Stimulated activated naive B cell treated with anti-CD40 and anti-IgM and Interleukin-4, amounts not matched to agents 10 μg/mL and 1 μg/mL and 100 μg/mL, for 72 hours (primary cell): ENCODE data around the gene AFTPH.

Experiments
- ATAC-seq, 2 donors: fragments of 150-1000 bp; cut with Tn5 transposase; replicated peaks; 2 replicates each; pipeline ENCODE4 v1.10.0; 2021; ENCODE audit warnings: moderate library complexity in 1 of 2
- DNase-seq: peaks from one replicate; pipeline ENCODE4 v3.0.0; 2021
- H3K27ac Mint-ChIP-seq: one replicate; pipeline ENCODE4 v1.8.0; 2022; ENCODE audit warnings: mild to moderate bottlenecking, mixed read lengths
- H3K27me3 Mint-ChIP-seq, 2 donors: one replicate each; pipeline ENCODE4 v1.8.0; 2022; ENCODE audit warnings: mixed read lengths in 2 of 2
- H3K36me3 Mint-ChIP-seq, 2 donors: one replicate each; pipeline ENCODE4 v1.8.0; 2022; ENCODE audit warnings: mixed read lengths in 2 of 2, mild to moderate bottlenecking in 1 of 2
- H3K4me1 Mint-ChIP-seq, 2 donors: one replicate each; pipeline ENCODE4 v1.8.0; 2022; ENCODE audit warnings: mixed read lengths in 2 of 2, mild to moderate bottlenecking in 1 of 2
- H3K4me3 Mint-ChIP-seq, 2 donors: one replicate each; pipeline ENCODE4 v1.8.0; 2022; ENCODE audit warnings: mild to moderate bottlenecking in 2 of 2, mixed read lengths in 2 of 2, moderate library complexity in 1 of 2
- H3K9me3 Mint-ChIP-seq, 2 donors: one replicate each; pipeline ENCODE4 v1.8.0; 2022; ENCODE audit warnings: mixed read lengths in 2 of 2, mild to moderate bottlenecking in 1 of 2

AFTPH gene

DNA sequence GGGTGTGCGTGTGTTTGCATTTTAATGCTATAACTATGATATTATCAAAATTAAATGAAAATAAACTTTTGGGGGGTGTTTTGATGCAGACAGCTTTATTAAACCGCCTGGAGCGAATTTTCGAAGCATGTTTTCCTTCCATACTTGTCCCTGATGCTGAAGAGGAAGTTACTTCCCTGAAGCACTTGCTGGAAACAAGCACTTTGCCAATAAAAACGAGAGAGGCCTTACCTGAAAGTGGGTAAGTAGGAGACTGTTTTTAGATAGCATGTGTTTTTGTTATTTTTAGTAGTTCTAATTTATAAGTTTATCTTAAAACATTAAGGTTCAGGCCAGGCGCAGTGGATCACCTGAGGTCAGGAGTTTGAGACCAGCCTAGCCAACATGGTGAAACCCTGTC, 43.3 kb downstream of the AFTPH start:
- Mint-ChIP-seq H3K4me1 (peaks cover 8 to 22% of the 10 kb centered on the region in 2 donors), H3K9me3 (no peaks in the 10 kb centered on the region), H3K4me3 (no peak overlapping the region), H3K36me3 (peaks cover 10 to 23% of the 10 kb centered on the region in 2 donors), H3K27ac (no peak overlapping the region), H3K27me3 (no peaks in the 10 kb centered on the region)
- DNase-seq, result no peak
- no peak for ATAC-seq

DNA sequence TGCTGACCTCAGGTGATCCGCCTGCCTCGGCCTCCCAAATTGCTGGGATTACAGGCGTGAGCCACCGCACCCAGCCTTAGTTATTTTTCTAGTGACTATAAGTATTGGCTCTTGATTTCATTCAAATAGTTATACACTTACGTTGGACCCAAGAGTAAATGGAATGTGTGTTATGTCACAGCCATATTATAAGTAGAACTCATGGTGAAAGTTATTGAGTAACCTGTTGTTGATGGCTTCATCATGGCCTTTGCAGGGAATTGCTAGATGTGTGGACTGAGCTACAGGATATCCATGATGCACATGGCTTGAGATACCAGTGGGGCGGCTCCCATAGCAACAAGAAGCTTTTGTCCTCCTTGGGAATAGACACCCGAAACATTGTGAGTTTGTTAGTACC, 44.7 kb downstream of the AFTPH start:
- Mint-ChIP-seq H3K4me1 (peaks cover 6 to 19% of the 10 kb centered on the region in 2 donors), H3K4me3 (no peak overlapping the region), H3K36me3 (peaks cover 13 to 23% of the 10 kb centered on the region in 2 donors), H3K27me3 (no peaks in the 10 kb centered on the region), H3K27ac (no peak overlapping the region), H3K9me3 (no peaks in the 10 kb centered on the region)
- no peak for ATAC-seq
- DNase-seq, result no peak

DNA sequence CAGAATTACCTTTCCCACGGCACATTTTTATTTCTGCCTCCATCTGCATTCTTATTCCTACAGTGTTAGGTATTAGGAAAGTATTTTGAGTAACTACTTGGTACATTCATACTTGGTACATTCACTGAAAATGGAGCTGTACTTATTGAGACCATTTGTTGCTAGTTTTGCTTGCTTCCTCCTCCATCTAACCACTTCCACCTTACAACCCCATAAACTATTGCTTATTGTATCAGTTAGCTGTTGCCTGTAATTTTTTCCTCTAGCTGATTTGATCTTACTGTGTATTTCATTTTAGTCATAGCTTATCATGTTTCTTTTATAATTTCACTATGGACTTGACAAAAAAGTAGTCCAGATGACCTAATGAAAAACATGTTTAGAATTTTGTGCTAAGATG, 50.7 kb downstream of the AFTPH start:
- no peaks in the 10 kb centered on the region for H3K4me1 Mint-ChIP-seq
- no peaks in the 10 kb centered on the region for H3K27me3 Mint-ChIP-seq
- no peaks in the 10 kb centered on the region for H3K9me3 Mint-ChIP-seq
- ATAC-seq (no peak), DNase-seq (no peak)
- H3K36me3 Mint-ChIP-seq, result peaks cover 18 to 36% of the 10 kb centered on the region in 2 donors
- no peak overlapping the region for H3K27ac Mint-ChIP-seq
- H3K4me3 Mint-ChIP-seq, result no peak overlapping the region

DNA sequence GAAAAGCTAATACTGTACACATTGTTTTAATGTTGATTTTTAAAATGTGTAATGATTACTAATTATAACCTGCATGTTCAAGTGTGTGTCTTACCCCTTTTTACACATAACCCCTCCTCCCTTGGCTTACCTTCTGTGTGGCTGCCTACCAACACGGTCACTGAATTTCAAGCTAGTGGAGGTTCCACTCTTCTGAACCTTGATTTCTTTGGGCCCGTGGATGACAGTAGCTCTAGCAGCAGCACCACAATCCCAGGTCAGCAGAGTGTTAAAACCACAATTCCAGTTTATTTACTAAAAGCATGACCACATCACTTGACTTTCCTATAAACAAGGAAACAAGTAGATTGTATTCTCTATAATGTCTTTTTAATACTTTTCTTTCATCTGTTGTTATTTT, 56.9 kb downstream of the AFTPH start:
- H3K36me3 Mint-ChIP-seq, result peaks cover 9 to 20% of the 10 kb centered on the region in 2 donors
- no peaks in the 10 kb centered on the region for H3K27me3 Mint-ChIP-seq

DNA sequence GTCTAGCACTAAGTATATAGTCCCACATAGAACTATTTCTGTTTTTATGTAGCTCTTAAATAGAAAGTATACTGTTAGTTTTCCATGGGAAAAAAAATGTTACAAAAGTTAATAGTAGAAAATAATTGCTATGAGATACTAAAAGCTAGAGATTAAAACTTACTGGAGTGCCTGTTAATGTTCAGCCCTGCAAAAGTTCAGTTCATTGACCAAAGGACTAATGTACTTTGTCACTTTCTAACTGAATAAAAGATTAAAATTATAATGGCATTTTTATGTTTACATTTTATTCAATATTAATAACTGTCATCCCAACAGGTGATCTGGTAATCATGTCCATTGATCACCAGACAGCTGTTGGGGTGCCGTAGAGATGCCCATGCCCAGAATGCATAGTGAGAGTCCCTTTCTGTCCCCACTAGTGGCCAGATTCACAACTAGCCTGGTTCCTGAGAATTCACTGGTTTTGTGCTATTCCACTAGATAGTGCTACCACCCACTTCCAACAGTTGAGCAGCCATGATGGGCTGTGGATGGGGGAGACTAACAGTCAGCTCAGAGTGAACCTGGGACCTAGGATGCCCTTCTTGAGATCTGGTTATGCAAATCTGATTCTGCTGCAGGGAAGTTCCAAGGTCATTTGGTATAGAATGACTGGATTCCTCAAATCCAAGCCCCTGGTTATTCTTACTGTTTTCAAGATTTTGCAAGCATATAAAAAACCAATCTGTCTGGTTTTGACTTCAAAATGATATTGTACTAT, 57.8 kb downstream of the AFTPH start:
- Mint-ChIP-seq H3K27ac (peak overlapping the region; percentile 73), H3K9me3 (no peaks in the 10 kb centered on the region), H3K27me3 (no peaks in the 10 kb centered on the region), H3K36me3 (peaks cover 14 to 20% of the 10 kb centered on the region in 2 donors), H3K4me3 (no peak overlapping the region), H3K4me1 (peaks cover 7% of the 10 kb centered on the region in 2 donors)
- no peak for DNase-seq
- peak; percentile 38 to 78 for ATAC-seq

More for the DNA sequence above, 56.9 kb downstream of the AFTPH start:
- peak overlapping the region; percentile 11 for H3K27ac Mint-ChIP-seq
- H3K4me1 Mint-ChIP-seq, result peaks cover 0 to 2% of the 10 kb centered on the region in 2 donors
- DNase-seq (no peak), ATAC-seq (no peak)
- no peaks in the 10 kb centered on the region for H3K9me3 Mint-ChIP-seq
- no peak overlapping the region for H3K4me3 Mint-ChIP-seq

DNA sequence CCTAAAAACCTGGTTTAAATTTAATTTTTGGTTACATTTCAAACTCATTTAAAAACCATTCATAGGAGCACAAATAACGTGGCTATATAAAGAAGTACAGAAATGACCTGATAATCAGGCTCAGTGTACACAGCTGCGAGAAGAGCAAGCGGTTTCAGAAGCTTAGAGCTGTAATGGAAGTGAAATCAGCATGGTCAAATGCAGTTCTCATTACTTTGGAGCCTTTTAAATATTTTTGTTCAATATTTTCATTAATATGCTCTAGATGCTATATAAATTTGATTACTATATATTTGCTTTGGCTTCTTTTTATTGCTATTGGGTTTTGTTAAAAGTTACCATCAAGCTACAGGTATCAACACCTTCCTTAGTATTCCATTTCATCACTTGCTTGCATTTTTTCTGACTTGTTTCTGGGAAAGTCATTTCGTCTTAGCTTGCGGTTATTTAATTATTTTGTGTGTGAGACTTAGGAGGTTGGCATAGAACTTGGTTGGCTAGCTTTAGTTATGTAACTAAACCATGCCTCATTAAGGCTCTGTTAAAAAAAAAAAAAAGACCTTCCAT, 58.7 kb downstream of the AFTPH start:
- H3K4me3 Mint-ChIP-seq, result no peak overlapping the region
- ATAC-seq, result peak; percentile 54 to 84

DNA sequence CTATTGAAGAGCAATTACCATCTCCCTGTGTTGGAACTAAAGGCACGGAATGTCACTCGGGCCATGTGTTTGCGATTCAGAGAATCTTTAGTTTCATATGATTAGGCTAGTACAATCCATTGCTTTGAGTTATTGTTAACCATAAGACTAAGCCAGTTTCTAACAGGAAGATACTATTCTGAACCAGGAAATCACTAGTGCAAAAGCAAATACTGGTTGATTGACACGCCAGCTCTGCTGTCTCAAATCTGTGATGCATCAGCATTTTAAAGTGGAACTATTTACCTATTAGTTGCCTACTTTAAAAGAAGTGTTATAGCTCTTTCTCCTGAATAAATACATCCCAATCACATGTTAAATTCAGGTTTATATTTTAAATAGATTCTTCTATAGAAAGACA, 61.9 kb downstream of the AFTPH start:
- H3K27ac Mint-ChIP-seq, result no peak overlapping the region
- H3K9me3 Mint-ChIP-seq, result no peaks in the 10 kb centered on the region
- H3K27me3 Mint-ChIP-seq, result no peaks in the 10 kb centered on the region

More for the DNA sequence above, 58.7 kb downstream of the AFTPH start:
- Mint-ChIP-seq H3K9me3 (no peaks in the 10 kb centered on the region), H3K27me3 (no peaks in the 10 kb centered on the region), H3K27ac (peak overlapping the region; percentile 73), H3K4me1 (peaks cover 8 to 9% of the 10 kb centered on the region in 2 donors), H3K36me3 (peaks cover 10 to 15% of the 10 kb centered on the region in 2 donors)
- DNase-seq, result no peak

DNA sequence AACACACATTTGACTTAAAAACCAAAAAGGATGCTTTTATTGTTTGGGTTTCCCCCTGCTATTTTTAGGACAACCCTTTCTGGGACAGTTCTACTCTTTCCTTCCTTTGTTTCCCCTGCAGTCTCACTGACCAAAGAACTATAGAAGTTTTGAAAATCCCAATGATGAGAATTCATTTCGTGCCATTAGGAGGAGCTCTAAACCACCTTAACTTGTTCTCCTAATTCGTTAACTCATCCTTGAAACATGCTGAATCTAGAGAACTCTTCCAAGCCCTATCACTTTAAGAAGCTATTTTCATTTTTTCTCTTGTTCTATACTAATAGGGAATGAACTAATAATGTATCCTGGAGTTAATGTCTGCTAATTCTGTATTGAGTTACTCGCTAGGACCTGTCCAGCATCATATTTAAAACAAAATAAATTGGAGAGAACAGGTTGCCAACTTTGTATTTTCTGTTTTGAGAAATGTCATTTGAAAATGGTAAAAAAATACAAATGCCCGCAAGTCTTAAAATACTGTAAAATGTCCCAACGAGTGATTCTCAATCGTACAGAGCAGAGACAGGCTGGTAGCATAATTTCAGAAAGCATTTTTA, 62.9 kb downstream of the AFTPH start:
- no peak overlapping the region for H3K4me3 Mint-ChIP-seq
- ATAC-seq, result peak; percentile 36 to 43
- peaks cover 21 to 29% of the 10 kb centered on the region in 2 donors for H3K36me3 Mint-ChIP-seq
- no peaks in the 10 kb centered on the region for H3K27me3 Mint-ChIP-seq
- DNase-seq, result no peak
- H3K9me3 Mint-ChIP-seq, result no peaks in the 10 kb centered on the region
- peak overlapping the region; percentile 32 for H3K27ac Mint-ChIP-seq
- peaks cover 22 to 23% of the 10 kb centered on the region in 2 donors for H3K4me1 Mint-ChIP-seq

More for the DNA sequence above, 61.9 kb downstream of the AFTPH start:
- H3K36me3 Mint-ChIP-seq, result peaks cover 18 to 24% of the 10 kb centered on the region in 2 donors
- H3K4me1 Mint-ChIP-seq, result peaks cover 14 to 15% of the 10 kb centered on the region in 2 donors
- ATAC-seq, result no peak
- no peak overlapping the region for H3K4me3 Mint-ChIP-seq
- no peak for DNase-seq

DNA sequence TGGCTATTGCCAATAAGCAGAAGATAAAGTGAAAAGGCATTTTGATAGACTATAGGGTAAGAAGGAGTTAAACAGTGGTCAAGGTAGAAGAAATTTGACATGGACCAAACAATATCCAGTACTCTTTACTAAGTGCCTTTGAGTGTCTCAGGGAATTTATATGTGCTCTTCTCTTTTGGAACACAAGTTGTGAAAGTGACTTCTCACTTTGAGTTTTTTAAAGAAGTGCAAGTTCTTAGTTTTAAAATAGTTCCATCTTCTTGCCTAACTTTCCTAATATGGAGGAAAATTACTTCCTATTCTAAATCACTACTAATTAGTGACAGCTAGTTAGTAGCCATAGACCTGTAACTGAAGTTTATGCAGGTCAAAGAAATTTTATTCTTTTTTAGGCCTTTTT, 63.4 kb downstream of the AFTPH start:
- ATAC-seq, result no peak
- Mint-ChIP-seq H3K27ac (no peak overlapping the region), H3K36me3 (peaks cover 23 to 33% of the 10 kb centered on the region in 2 donors), H3K27me3 (no peaks in the 10 kb centered on the region), H3K9me3 (no peaks in the 10 kb centered on the region), H3K4me1 (peaks cover 21 to 22% of the 10 kb centered on the region in 2 donors), H3K4me3 (no peak overlapping the region)
- DNase-seq, result no peak

DNA sequence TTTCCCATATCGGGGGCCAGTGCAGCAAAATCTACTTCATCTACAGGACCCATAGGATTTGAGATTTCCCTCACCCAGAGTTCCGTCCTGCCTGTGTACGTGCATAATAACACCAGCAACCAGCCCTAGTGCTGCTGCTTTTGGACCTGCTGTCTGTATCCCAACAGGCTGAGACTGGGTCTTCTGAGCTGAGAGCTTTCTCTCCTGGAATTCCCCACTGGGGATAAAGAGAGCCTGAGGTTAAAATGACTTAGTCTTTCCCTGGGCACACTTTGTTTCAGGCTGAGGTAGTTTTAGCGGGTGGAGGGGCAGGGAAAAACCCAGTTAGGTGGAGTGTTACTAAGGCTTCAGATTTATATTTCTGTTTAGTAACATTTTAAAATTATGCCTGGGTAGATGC, 67.1 kb downstream of the AFTPH start:
- DNase-seq, result no peak
- H3K36me3 Mint-ChIP-seq, result peaks cover 28 to 49% of the 10 kb centered on the region in 2 donors
- peak overlapping the region; percentile 75 for H3K27ac Mint-ChIP-seq
- H3K4me1 Mint-ChIP-seq, result peaks cover 26 to 30% of the 10 kb centered on the region in 2 donors
- peak; percentile 42 to 72 for ATAC-seq
- H3K4me3 Mint-ChIP-seq, result no peak overlapping the region
- no peaks in the 10 kb centered on the region for H3K9me3 Mint-ChIP-seq
- no peaks in the 10 kb centered on the region for H3K27me3 Mint-ChIP-seq

DNA sequence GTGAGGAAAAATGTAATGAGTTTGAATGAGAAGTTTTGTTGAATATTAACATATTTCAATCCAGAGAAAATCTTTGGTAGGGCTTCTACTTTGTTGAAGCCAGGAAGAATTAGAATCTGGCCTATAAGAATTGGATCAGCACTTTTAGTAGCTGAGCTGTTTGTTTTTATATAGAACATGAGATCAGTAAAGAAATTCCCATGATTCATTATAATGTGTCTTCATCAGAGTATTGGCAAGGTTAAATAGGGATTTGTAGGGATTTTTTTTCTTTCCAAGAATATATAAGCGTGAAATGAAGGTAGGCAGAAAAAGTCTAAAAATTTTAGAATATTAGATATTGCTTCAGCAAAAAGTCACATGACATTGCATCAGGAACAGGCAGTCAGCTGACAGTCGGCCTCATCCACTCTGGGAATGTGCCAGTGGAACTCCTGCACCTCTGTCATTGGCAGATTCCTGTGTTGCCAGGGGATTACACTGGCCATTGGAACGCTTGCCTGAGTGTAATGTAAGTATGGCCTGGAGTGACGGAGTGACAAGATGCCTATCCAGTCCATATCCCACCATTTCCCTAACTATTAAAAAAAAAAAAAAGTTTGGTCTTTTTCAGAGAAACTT, 69.0 kb downstream of the AFTPH start:
- H3K36me3 Mint-ChIP-seq, result peaks cover 18 to 38% of the 10 kb centered on the region in 2 donors
- H3K27ac Mint-ChIP-seq, result no peak overlapping the region
- H3K4me3 Mint-ChIP-seq, result no peak overlapping the region
- H3K4me1 Mint-ChIP-seq, result peaks cover 18 to 21% of the 10 kb centered on the region in 2 donors
- ATAC-seq, result no peak
- no peaks in the 10 kb centered on the region for H3K9me3 Mint-ChIP-seq
- H3K27me3 Mint-ChIP-seq, result no peaks in the 10 kb centered on the region
- no peak for DNase-seq

DNA sequence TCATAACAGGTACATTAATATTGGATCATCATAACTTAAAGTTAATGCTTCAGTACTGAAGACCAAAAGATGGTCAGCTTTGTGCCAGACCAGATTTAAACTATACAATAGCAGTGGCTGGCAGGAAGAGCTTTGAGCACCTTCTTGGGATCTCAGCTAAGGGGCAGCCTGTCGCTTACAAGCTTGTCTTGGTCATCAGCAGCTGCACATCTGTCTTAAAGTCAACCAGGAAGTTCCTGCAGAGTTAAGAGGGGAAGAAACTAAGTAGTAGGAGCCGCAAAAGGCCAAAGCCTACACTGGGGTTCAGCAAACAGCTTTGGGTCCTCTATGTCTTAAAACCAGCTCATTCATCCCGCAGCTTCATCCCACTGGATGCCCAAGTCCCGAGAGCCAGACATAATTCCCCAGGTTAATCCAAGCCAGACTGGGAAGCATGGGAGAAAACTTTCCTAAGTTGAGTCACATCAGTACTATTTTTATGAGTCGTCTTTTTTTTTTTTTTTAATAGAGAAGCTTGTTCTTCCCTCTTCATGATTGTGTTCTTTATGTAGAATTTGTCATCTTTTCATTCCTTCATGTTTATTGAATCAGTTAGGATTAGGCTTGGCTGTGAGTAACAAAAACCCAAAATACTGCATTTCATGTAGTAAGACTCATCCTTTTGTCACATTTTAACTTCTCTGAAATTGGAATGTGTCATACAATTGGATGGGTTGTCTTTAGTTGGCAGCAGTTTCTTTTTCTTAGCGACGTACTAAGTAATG, 70.3 kb downstream of the AFTPH start:
- Mint-ChIP-seq H3K4me1 (peaks cover 17 to 21% of the 10 kb centered on the region in 2 donors), H3K36me3 (peaks cover 11 to 32% of the 10 kb centered on the region in 2 donors), H3K27ac (peak overlapping the region; percentile 80), H3K4me3 (no peak overlapping the region), H3K9me3 (no peaks in the 10 kb centered on the region), H3K27me3 (no peaks in the 10 kb centered on the region)
- DNase-seq (no peak), ATAC-seq (peak; percentile 27 to 31)

DNA sequence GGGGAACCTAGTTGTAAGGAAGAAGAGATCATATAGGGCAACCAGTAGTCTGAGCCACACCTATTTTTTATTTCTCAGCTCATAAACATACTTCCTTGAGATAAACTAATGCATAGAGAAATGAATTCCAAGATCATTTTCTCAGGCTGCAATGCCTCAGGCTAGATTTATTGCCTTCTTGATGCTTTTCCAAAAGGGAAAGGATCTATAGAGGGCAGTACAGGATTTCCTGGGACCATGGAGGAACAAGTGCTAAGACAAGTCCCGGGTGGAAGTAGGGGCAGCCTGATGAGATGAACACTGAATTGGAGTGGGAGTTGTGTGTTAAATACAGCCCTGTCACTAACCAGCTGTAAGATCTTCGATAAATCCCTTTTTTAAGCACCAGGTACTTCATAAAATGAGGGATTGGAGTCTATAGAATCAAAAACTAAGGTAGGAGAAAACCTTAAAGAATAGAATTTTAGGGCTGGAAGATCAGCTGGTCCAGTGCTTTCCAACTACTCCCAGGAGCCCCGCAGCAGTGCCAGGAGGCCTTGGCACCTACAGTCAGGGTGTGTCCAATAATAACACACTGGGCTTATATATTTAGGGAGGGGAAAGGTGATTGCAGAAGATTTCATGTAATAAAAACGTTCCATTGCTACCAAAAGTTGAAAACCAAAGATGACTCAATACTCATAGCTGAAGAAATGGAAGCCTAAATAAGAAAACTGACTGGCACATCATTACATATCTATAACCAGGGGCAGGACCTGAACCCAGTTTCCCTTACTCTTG, 71.5 kb downstream of the AFTPH start:
- no peak overlapping the region for H3K4me3 Mint-ChIP-seq
- peaks cover 11 to 26% of the 10 kb centered on the region in 2 donors for H3K36me3 Mint-ChIP-seq
- no peaks in the 10 kb centered on the region for H3K9me3 Mint-ChIP-seq
- H3K27me3 Mint-ChIP-seq, result no peaks in the 10 kb centered on the region
- DNase-seq (no peak), ATAC-seq (no peak)
- H3K27ac Mint-ChIP-seq, result peak overlapping the region; percentile 14
- H3K4me1 Mint-ChIP-seq, result peaks cover 15 to 20% of the 10 kb centered on the region in 2 donors
